SJCRH30 (cell line): ENCODE measurements around the gene CA6. TPM values are rescaled to one million over a fixed set of nuclear protein-coding genes. Genes with fewer than 3 reads are reported as not detected.
"Not testable (repeated sequence)": the region's sequence is repeated elsewhere in the genome, so short reads cannot be mapped to it uniquely, and the experiment has no call there.

Experiments
- DNase-seq, 2 experiments: peaks; one replicate each; pipeline ENCODE4 v3.0.0-alpha.2; 2015 to 2020
- H3K27ac ChIP-seq: fragments of 250-450 bp; sonication (Bioruptor Pico); 2 replicates; pipeline ENCODE4 v1.5.1; 2020; ENCODE audit warnings: mild to moderate bottlenecking, moderate library complexity
- H3K27me3 ChIP-seq: fragments of 250-450 bp; sonication (Bioruptor Pico); 2 replicates; pipeline ENCODE4 v1.5.1; 2020; ENCODE audit warnings: mild to moderate bottlenecking, moderate library complexity
- H3K36me3 ChIP-seq: fragments of 250-450 bp; sonication (Bioruptor Pico); 2 replicates; pipeline ENCODE4 v1.5.1; 2020; ENCODE audit warnings: mild to moderate bottlenecking, moderate library complexity
- H3K4me1 ChIP-seq: fragments of 250-450 bp; sonication (Bioruptor Pico); 2 replicates; pipeline ENCODE4 v1.5.1; 2020; ENCODE audit warnings: mild to moderate bottlenecking, moderate library complexity
- H3K4me3 ChIP-seq: fragments of 250-450 bp; sonication (Bioruptor Pico); 2 replicates; pipeline ENCODE4 v1.5.1; 2020; ENCODE audit warnings: mild to moderate bottlenecking, moderate library complexity
- H3K9me3 ChIP-seq: fragments of 250-450 bp; sonication (Bioruptor Pico); replicated peaks from 2 replicates; pipeline ENCODE4 v1.5.1; 2020; ENCODE audit warnings: mild to moderate bottlenecking, moderate library complexity
- total RNA-seq: library from RNA; depleted of rRNA; stranded (reverse); fragments of >200 nt; shearing (Covaris generic); gene quantifications from 2 replicates; pipeline ENCODE4 v1.2.3, GENCODE V29; 2014; rRNA removed

Gene CA6
- total RNA-seq, 1 experiment from 2014 or later: not detected

DNA sequence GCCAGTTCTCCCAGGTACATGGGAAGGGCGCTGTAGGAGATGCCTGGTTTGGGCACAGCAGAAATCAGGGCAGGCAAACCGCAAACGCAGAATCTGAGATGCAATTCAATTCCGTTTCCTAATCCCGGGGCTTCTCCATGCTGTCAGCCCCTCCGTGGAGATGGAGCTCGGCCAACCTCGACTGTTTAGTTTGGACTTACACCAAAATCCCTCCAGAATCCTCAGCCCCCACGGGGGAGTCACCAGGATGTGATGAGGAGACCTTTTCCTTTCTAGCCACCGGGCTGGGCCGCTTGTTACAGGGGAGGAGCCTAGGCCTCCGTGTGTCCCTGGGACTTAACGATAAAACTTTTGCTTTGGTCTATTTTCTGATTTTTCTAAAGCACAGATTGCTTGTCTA lies 72.7 kb downstream of the CA6 start:
- Histone ChIP-seq H3K27ac (no peak overlapping the region), H3K27me3 (peaks cover 16% of the 10 kb centered on the region), H3K36me3 (no peaks in the 10 kb centered on the region), H3K4me1 (no peaks in the 10 kb centered on the region; the same call in 1 of the 2 replicates), H3K4me3 (no peak overlapping the region), H3K9me3 (no peaks in the 10 kb centered on the region)
- DNase-seq: peak; percentile 60 to 70

DNA sequence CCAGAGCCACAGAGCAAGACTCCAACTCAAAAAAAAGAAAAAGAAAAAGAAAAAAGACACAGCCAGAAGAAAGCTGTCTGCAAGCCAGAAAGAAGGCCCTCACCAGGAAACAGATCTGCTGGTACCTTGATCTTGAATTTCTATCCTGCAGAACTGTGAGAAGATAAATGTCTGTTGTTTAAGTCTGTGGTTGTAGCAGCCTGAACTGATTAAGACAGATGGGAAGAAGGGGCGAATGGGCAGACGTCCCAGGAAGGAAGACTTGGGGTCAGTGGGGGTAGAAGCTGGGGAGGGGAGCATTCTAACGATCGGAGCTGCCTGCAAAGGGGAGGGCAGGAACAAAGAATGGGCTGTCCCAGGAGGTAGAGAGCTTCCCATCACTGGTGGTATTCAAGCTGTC lies 74.2 kb downstream of the CA6 start:
- H3K9me3 ChIP-seq: no peaks in the 10 kb centered on the region
- peaks cover 16% of the 10 kb centered on the region for H3K27me3 ChIP-seq
- no peak for DNase-seq

DNA sequence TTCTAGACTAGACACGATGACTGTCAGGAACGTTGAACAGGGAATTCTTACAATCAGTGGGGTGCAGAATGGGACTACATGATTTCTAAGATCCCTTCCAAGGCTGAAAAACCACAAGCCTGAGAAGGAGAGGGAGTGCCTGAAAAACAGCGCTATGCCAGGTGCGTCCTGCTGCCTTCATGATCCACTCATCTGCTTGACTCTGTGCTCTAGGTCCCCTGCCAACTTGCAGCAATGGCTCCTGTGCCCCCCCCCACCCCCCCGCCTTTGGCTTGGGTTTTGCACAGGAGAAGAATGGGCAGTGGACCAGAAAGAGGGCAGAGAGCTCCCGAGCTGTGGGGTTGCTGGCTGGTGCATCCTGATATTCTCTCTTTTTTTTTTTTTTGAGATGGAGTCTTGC lies 74.6 kb downstream of the CA6 start:
- DNase-seq: no peak
- no peak overlapping the region for H3K27ac ChIP-seq
- H3K27me3 ChIP-seq: peaks cover 16% of the 10 kb centered on the region
- no peaks in the 10 kb centered on the region; the same call in 1 of the 2 replicates for H3K4me1 ChIP-seq
- H3K9me3 ChIP-seq: no peaks in the 10 kb centered on the region
- no peaks in the 10 kb centered on the region for H3K36me3 ChIP-seq
- no peak overlapping the region for H3K4me3 ChIP-seq

More for the DNA sequence above, 74.2 kb downstream of the CA6 start:
- H3K4me3 ChIP-seq: no peak overlapping the region
- no peaks in the 10 kb centered on the region; the same call in 1 of the 2 replicates for H3K4me1 ChIP-seq
- no peak overlapping the region for H3K27ac ChIP-seq
- no peaks in the 10 kb centered on the region for H3K36me3 ChIP-seq

GRCh38 chr1:9022026-9022738 lies 76.5 kb downstream of the CA6 start:
- not testable (repeated sequence) for H3K36me3 ChIP-seq, H3K4me1 ChIP-seq, H3K27ac ChIP-seq, H3K4me3 ChIP-seq, DNase-seq, H3K9me3 ChIP-seq
- peaks cover 13% of the 10 kb centered on the region for H3K27me3 ChIP-seq

GRCh38 chr1:9022773-9023172 lies 77.1 kb downstream of the CA6 start:
- H3K27ac ChIP-seq: no peak overlapping the region
- H3K4me1 ChIP-seq: no peaks in the 10 kb centered on the region; the same call in 1 of the 2 replicates
- no peak overlapping the region for H3K4me3 ChIP-seq
- no peaks in the 10 kb centered on the region for H3K36me3 ChIP-seq
- no peaks in the 10 kb centered on the region; the same call in 1 of the 2 replicates for H3K9me3 ChIP-seq
- no peak for DNase-seq
- peaks cover 10% of the 10 kb centered on the region for H3K27me3 ChIP-seq

Other genes with a start within 250 kb of the CA6 start
- gene RERE, start 128.2 kb upstream of the CA6 start, total RNA-seq: 47.4 and 58.6 TPM in 2 replicates
- 2,596 and 2,758 TPM in 2 replicates for gene ENO1, start 67.2 kb upstream of the CA6 start, total RNA-seq
- gene SLC2A7, start 80.6 kb downstream of the CA6 start, total RNA-seq: not detected in 2 replicates
- not detected in 2 replicates for gene SLC2A5, start 123.8 kb downstream of the CA6 start, total RNA-seq
- not detected in 2 replicates for gene GPR157, start 183.2 kb downstream of the CA6 start, total RNA-seq